ENCODE data around the gene RNGTT. TPM values are rescaled to one million over a fixed set of nuclear protein-coding genes. Genes with fewer than 3 reads are reported as not detected.
"Not testable (repeated sequence)": the region's sequence is repeated elsewhere in the genome, so short reads cannot be mapped to it uniquely, and the experiment has no call there.

The RNGTT gene
- total RNA-seq, 4 donors from 2014 or later: 13.9 to 20.5 (median 18.4) TPM

DNA sequence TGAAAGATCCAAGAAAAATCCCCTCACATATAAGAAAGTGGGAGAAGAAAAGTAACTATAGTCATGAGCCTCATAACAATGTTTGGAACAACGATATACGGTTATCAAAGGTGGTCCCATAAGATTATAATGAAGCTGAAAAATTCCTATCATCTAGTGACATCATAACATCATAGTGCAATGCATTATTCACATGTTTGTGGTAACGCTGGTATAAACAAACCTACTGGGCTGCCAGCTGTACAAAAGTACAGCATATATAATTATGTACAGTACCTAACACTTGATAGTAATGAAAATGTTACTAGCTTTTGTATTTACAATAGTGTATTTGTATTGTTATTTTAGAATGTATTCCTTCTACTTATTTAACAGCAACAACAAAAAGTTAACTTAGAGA lies 240.7 kb downstream of the RNGTT start:
- no peak for DNase-seq (ENCODE audit: low spot score in 2 of 2)
- Histone ChIP-seq H3K4me3 (no peak overlapping the region), H3K27ac (no peak overlapping the region), H3K36me3 (no peaks in the 10 kb centered on the region), H3K4me1 (no peaks in the 10 kb centered on the region), H3K27me3 (no peaks in the 10 kb centered on the region), H3K9me3 (no peaks in the 10 kb centered on the region)
- TF ChIP-seq EP300 (IDR thresholded peaks at IDR 0.05) (no peak), POLR2A (IDR thresholded peaks at IDR 0.05) (no peak)
- TF ChIP-seq, protein P1, sequence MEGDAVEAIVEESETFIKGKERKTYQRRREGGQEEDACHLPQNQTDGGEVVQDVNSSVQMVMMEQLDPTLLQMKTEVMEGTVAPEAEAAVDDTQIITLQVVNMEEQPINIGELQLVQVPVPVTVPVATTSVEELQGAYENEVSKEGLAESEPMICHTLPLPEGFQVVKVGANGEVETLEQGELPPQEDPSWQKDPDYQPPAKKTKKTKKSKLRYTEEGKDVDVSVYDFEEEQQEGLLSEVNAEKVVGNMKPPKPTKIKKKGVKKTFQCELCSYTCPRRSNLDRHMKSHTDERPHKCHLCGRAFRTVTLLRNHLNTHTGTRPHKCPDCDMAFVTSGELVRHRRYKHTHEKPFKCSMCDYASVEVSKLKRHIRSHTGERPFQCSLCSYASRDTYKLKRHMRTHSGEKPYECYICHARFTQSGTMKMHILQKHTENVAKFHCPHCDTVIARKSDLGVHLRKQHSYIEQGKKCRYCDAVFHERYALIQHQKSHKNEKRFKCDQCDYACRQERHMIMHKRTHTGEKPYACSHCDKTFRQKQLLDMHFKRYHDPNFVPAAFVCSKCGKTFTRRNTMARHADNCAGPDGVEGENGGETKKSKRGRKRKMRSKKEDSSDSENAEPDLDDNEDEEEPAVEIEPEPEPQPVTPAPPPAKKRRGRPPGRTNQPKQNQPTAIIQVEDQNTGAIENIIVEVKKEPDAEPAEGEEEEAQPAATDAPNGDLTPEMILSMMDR (IDR thresholded peaks at IDR 0.05): no peak
- 89 to 94% methylated on average over 3 of the region's 3 CpGs for WGBS, 2 donors

DNA sequence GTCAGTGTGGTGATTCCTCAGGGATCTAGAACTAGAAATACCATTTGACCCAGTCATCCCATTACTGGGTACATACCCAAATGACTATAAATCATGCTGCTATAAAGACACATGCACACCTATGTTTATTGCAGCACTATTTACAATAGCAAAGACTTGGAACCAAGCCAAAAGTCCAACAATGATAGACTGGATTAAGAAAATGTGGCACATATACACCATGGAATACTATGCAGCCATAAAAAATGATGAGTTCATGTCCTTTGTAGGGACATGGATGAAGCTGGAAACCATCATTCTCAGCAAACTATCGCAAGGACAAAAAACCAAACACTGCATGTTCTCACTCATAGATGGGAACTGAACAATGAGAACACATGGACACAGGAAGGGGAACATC lies 247.0 kb downstream of the RNGTT start:
- not testable (repeated sequence) for H3K27ac ChIP-seq; DNase-seq (ENCODE audit: low spot score in 2 of 2); H3K27me3 ChIP-seq; H3K4me3 ChIP-seq; H3K36me3 ChIP-seq; H3K4me1 ChIP-seq; H3K9me3 ChIP-seq
- WGBS, 2 donors: 100% methylated on average over 1 of the region's 1 CpG

DNA sequence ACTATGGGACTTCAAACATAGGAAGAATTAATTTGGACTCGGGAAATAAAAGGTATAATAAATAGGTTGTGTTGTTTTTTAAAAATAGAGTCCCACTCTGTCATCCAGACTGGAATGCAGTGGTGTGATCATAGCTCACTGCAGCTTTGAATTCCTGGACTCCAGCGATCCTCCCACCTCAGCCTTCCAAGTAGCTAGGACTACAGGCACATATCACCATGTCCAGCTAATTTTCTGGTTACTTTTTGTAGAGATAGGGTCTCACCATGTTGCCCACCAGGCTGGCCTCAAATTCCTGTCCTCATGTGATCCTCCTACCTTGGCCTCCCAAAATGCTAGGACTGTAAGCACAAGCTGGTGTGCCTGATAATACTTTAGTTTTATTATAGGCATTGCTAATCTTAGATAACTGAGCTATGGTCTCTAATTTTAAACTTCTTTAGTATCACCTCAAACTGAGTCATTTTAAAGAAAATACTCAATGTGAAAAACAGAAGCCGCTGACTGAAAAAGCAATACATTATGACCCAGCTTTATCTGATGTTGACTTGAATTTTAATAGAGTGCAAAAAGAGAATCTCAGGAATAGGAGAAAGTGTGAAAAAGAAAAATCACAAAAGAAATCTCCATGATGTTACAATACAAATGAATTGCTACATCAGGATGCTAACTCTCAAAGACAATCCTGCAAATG lies 251.0 kb downstream of the RNGTT start:
- H3K4me1 ChIP-seq: no peaks in the 10 kb centered on the region
- TF ChIP-seq, protein P1 (IDR thresholded peaks at IDR 0.05): no peak
- no peak overlapping the region for H3K27ac ChIP-seq
- no peak overlapping the region for H3K4me3 ChIP-seq
- no peaks in the 10 kb centered on the region for H3K27me3 ChIP-seq
- H3K9me3 ChIP-seq: no peaks in the 10 kb centered on the region
- no peaks in the 10 kb centered on the region for H3K36me3 ChIP-seq
- DNase-seq (ENCODE audit: low spot score in 2 of 2): no peak
- WGBS, 2 donors: 92 to 94% methylated on average over 3 of the region's 3 CpGs

DNA sequence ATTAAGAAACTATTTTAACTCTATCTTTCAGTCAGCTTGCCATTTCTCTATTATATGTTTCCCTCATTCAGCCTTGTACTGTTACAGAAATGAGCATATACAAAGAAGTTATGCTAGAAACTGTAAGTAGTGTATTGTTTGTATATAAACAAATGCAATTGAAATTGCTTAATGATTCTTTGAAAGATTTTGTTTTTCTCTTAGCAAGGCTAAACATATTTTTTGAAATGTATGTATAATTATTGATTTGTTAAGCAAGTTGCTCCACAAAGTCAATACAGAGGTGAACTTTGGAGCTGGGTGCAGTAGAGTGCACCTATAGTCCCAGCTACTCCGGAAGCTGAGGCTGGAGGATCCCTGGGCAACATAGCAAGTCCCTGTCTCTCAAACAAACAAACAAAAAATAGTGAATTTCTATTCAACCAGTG lies 253.6 kb downstream of the RNGTT start:
- DNase-seq (ENCODE audit: low spot score in 2 of 2): no peak
- no peak overlapping the region for H3K4me3 ChIP-seq
- H3K27me3 ChIP-seq: no peaks in the 10 kb centered on the region
- 90 to 91% methylated on average over 1 of the region's 1 CpG for WGBS, 2 donors
- no peaks in the 10 kb centered on the region for H3K9me3 ChIP-seq
- no peak overlapping the region for H3K27ac ChIP-seq
- TF ChIP-seq, protein P1 (IDR thresholded peaks at IDR 0.05): no peak
- no peak for TF ChIP-seq POLR2A (IDR thresholded peaks at IDR 0.05)
- no peak for TF ChIP-seq EP300 (IDR thresholded peaks at IDR 0.05)
- no peaks in the 10 kb centered on the region for H3K4me1 ChIP-seq
- no peaks in the 10 kb centered on the region for H3K36me3 ChIP-seq

DNA sequence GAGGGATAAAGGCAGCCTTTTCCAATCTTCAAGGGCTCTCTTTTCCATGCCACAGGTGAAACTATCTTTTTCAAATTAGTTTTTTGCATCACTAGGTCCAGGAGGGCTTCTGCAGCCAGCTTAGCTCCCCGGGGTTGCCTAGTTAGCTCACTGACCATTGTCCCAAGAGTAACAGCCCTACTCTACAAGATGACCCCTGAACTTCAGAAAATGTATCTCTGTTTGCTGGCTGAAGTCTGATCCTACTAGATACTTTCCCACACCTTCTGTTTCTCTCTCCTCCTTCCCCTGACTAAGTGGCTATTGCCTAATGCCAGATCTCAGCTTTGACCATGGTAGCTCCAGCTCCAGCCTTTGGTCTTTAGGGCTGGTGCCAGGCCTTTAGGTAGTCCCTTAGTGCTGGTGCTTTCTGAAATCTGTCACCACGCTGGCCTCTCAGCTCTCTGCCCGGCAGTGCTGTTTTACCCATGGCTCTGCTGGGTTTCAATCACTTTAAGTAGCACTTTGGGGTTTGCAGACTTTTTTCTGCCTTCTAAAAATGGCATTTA lies 255.1 kb downstream of the RNGTT start:
- H3K4me3 ChIP-seq: no peak overlapping the region
- H3K27me3 ChIP-seq: no peaks in the 10 kb centered on the region
- TF ChIP-seq EP300 (IDR thresholded peaks at IDR 0.05): no peak
- TF ChIP-seq, protein P1 (IDR thresholded peaks at IDR 0.05): no peak
- TF ChIP-seq POLR2A (IDR thresholded peaks at IDR 0.05): no peak
- no peaks in the 10 kb centered on the region for H3K9me3 ChIP-seq
- 90% methylated on average over 3 of the region's 3 CpGs for WGBS, 2 donors
- no peak for DNase-seq (ENCODE audit: low spot score in 2 of 2)
- no peaks in the 10 kb centered on the region for H3K36me3 ChIP-seq
- no peaks in the 10 kb centered on the region for H3K4me1 ChIP-seq
- H3K27ac ChIP-seq: no peak overlapping the region
